Neural progenitor cell (in vitro differentiated cells): ENCODE results near the gene ASTN2. TPM values are rescaled to one million over a fixed set of nuclear protein-coding genes. Genes with fewer than 3 reads are reported as not detected.

Source experiments
- DNase-seq: peaks from one replicate; pipeline ENCODE4 v3.0.0-alpha.2; 2016; ENCODE audit warnings: low spot score
- H2AFZ ChIP-seq: fragments of 200-600 bp; sonication (generic); replicated peaks from 2 replicates; pipeline ENCODE4 v1.6.1; 2016; ENCODE audit warnings: antibody characterized with exemption
- H3F3A ChIP-seq: fragments of 200-600 bp; sonication (generic); 2 replicates; pipeline ENCODE4 v1.6.1; 2016; ENCODE audit warnings: antibody characterized with exemption, low read depth
- H3K27ac ChIP-seq: fragments of 200-600 bp; sonication (generic); 2 replicates; pipeline ENCODE4 v1.5.1; 2016; ENCODE audit warnings: mild to moderate bottlenecking
- H3K27me3 ChIP-seq: fragments of 200-600 bp; sonication (generic); 2 replicates; pipeline ENCODE4 v1.6.1; 2016; ENCODE audit warnings: mild to moderate bottlenecking, moderate library complexity
- H3K36me3 ChIP-seq: fragments of 200-600 bp; sonication (generic); 2 replicates; pipeline ENCODE4 v1.5.1; 2016
- H3K4me1 ChIP-seq: fragments of 200-600 bp; sonication (generic); 2 replicates; pipeline ENCODE4 v1.6.1; 2016; ENCODE audit warnings: mixed run types
- H3K4me2 ChIP-seq: fragments of 200-600 bp; sonication (generic); 2 replicates; pipeline ENCODE4 v1.6.1; 2016
- H3K4me3 ChIP-seq: fragments of 200-600 bp; sonication (generic); 2 replicates; pipeline ENCODE4 v1.5.1; 2016
- H3K79me2 ChIP-seq: fragments of 200-600 bp; sonication (generic); 2 replicates; pipeline ENCODE4 v1.6.1; 2016; ENCODE audit warnings: low read depth
- H3K9ac ChIP-seq: fragments of 200-600 bp; sonication (generic); 2 replicates; pipeline ENCODE4 v1.6.1; 2016
- H3K9me3 ChIP-seq: fragments of 200-600 bp; sonication (generic); 2 replicates; pipeline ENCODE4 v1.5.1; 2016; ENCODE audit warnings: low read depth
- H4K20me1 ChIP-seq: fragments of 200-600 bp; sonication (generic); 2 replicates; pipeline ENCODE4 v1.6.1; 2016; ENCODE audit warnings: low read depth
- H3K27ac Mint-ChIP-seq: 3 replicates; pipeline ENCODE4 v1.8.0; 2021; ENCODE audit warnings: mixed read lengths
- H3K27me3 Mint-ChIP-seq: 2 replicates; pipeline ENCODE4 v1.8.0; 2022; ENCODE audit warnings: low read depth, mild to moderate bottlenecking, inconsistent platforms, moderate library complexity, mixed read lengths; ENCODE audit not compliant: insufficient read depth
- H3K36me3 Mint-ChIP-seq: 3 replicates; pipeline ENCODE4 v1.8.0; 2021; ENCODE audit warnings: mixed read lengths
- H3K4me1 Mint-ChIP-seq: 3 replicates; pipeline ENCODE4 v1.8.0; 2021; ENCODE audit warnings: mixed read lengths
- H3K4me3 Mint-ChIP-seq: 3 replicates; pipeline ENCODE4 v1.8.0; 2021; ENCODE audit warnings: mild to moderate bottlenecking, moderate library complexity, mixed read lengths
- H3K9me3 Mint-ChIP-seq: 3 replicates; pipeline ENCODE4 v1.8.0; 2020; ENCODE audit warnings: mixed read lengths
- CTCF ChIP-seq: fragments of 200-600 bp; sonication (generic); IDR thresholded peaks from 2 replicates; pipeline ENCODE4 v1.5.1; 2017; ENCODE audit warnings: antibody characterized with exemption, mild to moderate bottlenecking
- EZH2 ChIP-seq: fragments of 200-600 bp; sonication (generic); IDR thresholded peaks from 2 replicates; pipeline ENCODE4 v1.6.1; 2017; ENCODE audit warnings: antibody characterized with exemption, mild to moderate bottlenecking, moderate library complexity
- EZH2phosphoT487 ChIP-seq: fragments of 200-600 bp; sonication (generic); IDR thresholded peaks from 2 replicates; pipeline ENCODE4 v1.6.1; 2017; ENCODE audit warnings: antibody characterized with exemption
- total RNA-seq: library from RNA; depleted of rRNA; stranded (reverse); fragments of >200 nt; gene quantifications from 2 replicates; pipeline ENCODE4 v1.2.3, GENCODE V29; 2015; ENCODE audit warnings: low replicate concordance

ASTN2 gene
- total RNA-seq, 1 donor from 2014 or later, result 8.0 TPM

- Histone ChIP-seq H4K20me1 (no peaks in the 10 kb centered on the region), H3K9me3 (no peaks in the 10 kb centered on the region), H3K36me3 (no peaks in the 10 kb centered on the region), H2AFZ (no peak overlapping the region), H3K27me3 (no peaks in the 10 kb centered on the region), H3K4me3 (no peak overlapping the region), H3K9ac (no peak overlapping the region), H3F3A (no peaks in the 10 kb centered on the region), H3K79me2 (no peaks in the 10 kb centered on the region), H3K4me1 (no peaks in the 10 kb centered on the region), H3K4me2 (no peak overlapping the region), H3K27ac (no peak overlapping the region)
- Mint-ChIP-seq H3K27me3 (no peaks in the 10 kb centered on the region), H3K27ac (no peak overlapping the region), H3K9me3 (peaks cover 6% of the 10 kb centered on the region), H3K36me3 (no peaks in the 10 kb centered on the region), H3K4me1 (no peaks in the 10 kb centered on the region), H3K4me3 (no peak overlapping the region)
- TF ChIP-seq EZH2phosphoT487 (no peak), CTCF (no peak), EZH2 (no peak)
- no peak for DNase-seq
These were observed 889.2 kb downstream of the ASTN2 start for GRCh38 chr9:116525611-116526010.

DNA sequence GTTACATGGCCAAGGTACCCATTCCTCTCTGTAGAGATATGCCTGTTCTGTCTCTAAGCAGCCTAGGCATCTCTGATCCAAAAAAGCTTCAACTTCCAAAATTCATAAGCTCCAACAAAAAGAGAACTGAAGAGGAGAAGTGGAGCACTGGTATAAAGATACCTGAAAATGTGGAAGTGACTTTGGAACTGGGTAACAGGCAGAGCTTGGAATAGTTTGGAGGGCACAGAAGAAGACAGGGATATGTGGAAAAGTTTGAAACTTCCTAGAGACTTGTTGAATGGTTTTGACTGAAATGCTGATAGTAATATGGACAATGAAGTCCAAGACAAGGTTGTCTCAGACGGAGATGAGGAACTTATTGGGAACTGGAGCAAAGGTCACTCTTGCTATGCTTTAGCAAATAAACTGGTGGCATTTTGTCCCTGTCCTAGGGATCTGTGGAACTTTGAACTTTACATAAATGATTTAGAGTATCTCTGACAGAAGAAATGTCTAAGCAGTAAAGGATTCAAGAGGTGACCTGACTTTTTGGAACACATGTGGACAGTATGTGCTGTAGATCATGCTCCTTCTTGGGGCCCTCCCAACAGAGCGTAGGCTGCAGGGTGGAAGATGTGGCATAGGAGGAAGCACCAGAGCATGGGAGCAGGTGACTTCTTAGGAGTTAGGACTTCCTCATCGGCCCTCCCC is 889.9 kb downstream of the ASTN2 start:
- Histone ChIP-seq H3K36me3 (no peaks in the 10 kb centered on the region), H3K4me3 (no peak overlapping the region), H3K79me2 (no peaks in the 10 kb centered on the region), H3K9ac (no peak overlapping the region), H3K27me3 (no peaks in the 10 kb centered on the region), H4K20me1 (no peaks in the 10 kb centered on the region), H3F3A (no peaks in the 10 kb centered on the region), H3K4me2 (no peak overlapping the region), H3K9me3 (no peaks in the 10 kb centered on the region), H2AFZ (no peak overlapping the region), H3K27ac (no peak overlapping the region), H3K4me1 (no peaks in the 10 kb centered on the region)
- Mint-ChIP-seq H3K36me3 (no peaks in the 10 kb centered on the region), H3K4me1 (no peaks in the 10 kb centered on the region), H3K4me3 (no peak overlapping the region), H3K9me3 (peaks cover 6% of the 10 kb centered on the region), H3K27me3 (no peaks in the 10 kb centered on the region), H3K27ac (no peak overlapping the region)
- TF ChIP-seq CTCF (no peak), EZH2phosphoT487 (no peak), EZH2 (no peak)
- DNase-seq, result no peak

DNA sequence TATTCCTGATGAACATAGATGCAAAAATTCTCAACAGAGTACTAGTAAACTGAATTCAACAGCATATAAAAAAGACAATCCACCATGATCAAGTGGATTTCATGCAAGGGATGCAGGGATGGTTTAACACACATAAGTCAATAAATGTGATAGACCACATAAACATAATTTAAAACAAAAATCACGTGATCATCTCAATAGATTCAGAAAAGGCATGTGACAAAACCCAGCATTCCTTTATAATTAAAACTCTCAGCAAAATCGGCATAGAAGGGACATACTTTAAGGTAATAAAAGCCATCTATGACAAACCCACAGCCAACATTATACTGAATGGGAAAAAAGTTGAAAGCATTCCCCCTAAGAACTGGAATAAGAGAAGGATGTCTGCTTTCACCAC is 894.6 kb downstream of the ASTN2 start:
- Histone ChIP-seq H3K9ac (no peak overlapping the region), H2AFZ (no peak overlapping the region), H3K9me3 (no peaks in the 10 kb centered on the region), H3K27ac (no peak overlapping the region), H3K4me2 (no peak overlapping the region), H3K4me1 (no peaks in the 10 kb centered on the region), H3K79me2 (no peaks in the 10 kb centered on the region), H3F3A (no peaks in the 10 kb centered on the region), H3K36me3 (no peaks in the 10 kb centered on the region), H3K4me3 (no peak overlapping the region), H4K20me1 (no peaks in the 10 kb centered on the region), H3K27me3 (no peaks in the 10 kb centered on the region)
- no peaks in the 10 kb centered on the region for H3K36me3 Mint-ChIP-seq
- H3K27ac Mint-ChIP-seq, result no peak overlapping the region
- no peak for DNase-seq
- peaks cover 5% of the 10 kb centered on the region for H3K9me3 Mint-ChIP-seq
- TF ChIP-seq CTCF (no peak), EZH2phosphoT487 (no peak), EZH2 (no peak)
- no peaks in the 10 kb centered on the region for H3K4me1 Mint-ChIP-seq
- no peak overlapping the region for H3K4me3 Mint-ChIP-seq
- no peaks in the 10 kb centered on the region for H3K27me3 Mint-ChIP-seq
